OCI-LY1 (cell line): ENCODE measurements around the gene USP25.

Experiments
- EZH2 ChIP-seq: fragments of 200-600 bp; sonication (generic), shearing (Covaris generic); IDR thresholded peaks from 2 replicates; pipeline ENCODE4 v1.8.0; 2017; ENCODE audit warnings: borderline replicate concordance, mixed run types, mild to moderate bottlenecking, antibody characterized with exemption, low read length, moderate library complexity, mixed read lengths
- TF ChIP-seq, protein P1 (sequence below): fragments of 200-600 bp; sonication (generic), shearing (Covaris generic); IDR thresholded peaks from 2 replicates; pipeline ENCODE4 v1.5.1; 2017; ENCODE audit warnings: mild to moderate bottlenecking, antibody characterized with exemption, low read length, moderate library complexity, mixed read lengths

DNA sequence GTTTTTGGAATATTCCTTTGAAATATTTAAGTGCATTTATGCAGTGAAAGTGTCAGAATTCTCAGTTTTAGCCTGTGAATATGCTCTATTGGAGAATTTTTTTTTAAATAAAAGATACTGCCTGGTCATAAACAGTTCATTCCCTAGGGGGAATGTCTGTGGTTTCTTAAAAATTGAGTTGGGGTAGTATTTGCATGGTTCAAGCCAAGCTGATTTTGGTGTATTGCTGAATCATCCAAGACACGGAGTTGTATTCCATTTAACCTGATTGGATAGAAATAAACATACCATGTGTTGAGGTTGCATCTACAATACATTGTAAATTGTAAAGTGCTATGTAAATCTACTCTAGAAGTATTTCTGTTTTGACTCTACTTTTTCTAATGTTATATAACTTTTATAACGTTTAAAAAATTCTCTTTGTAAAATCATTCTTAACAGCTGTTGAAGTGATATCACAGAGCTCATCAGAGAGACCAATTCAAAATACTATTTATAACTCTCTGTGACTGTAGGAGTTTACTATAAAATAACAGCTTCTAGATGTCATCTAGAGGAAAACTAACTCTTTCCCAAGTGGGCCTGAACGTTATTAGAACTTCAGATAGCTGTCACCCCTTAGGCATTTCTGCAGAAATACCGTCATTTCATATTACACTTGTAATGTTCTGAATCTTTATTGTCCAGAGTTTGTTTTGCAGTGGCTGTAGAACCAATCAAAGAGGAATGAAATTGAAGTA lies 199.1 kb downstream of the USP25 start:
- TF ChIP-seq, protein P1, sequence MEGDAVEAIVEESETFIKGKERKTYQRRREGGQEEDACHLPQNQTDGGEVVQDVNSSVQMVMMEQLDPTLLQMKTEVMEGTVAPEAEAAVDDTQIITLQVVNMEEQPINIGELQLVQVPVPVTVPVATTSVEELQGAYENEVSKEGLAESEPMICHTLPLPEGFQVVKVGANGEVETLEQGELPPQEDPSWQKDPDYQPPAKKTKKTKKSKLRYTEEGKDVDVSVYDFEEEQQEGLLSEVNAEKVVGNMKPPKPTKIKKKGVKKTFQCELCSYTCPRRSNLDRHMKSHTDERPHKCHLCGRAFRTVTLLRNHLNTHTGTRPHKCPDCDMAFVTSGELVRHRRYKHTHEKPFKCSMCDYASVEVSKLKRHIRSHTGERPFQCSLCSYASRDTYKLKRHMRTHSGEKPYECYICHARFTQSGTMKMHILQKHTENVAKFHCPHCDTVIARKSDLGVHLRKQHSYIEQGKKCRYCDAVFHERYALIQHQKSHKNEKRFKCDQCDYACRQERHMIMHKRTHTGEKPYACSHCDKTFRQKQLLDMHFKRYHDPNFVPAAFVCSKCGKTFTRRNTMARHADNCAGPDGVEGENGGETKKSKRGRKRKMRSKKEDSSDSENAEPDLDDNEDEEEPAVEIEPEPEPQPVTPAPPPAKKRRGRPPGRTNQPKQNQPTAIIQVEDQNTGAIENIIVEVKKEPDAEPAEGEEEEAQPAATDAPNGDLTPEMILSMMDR, result no peak
- no peak for TF ChIP-seq EZH2
